Osteocyte (in vitro differentiated cells): ENCODE results near the gene ZSCAN22. TPM values are rescaled to one million over a fixed set of nuclear protein-coding genes. Genes with fewer than 3 reads are reported as not detected.

ENCODE experiments used
- DNase-seq: peaks from one replicate; pipeline ENCODE4 v3.0.0; 2021; ENCODE audit warnings: mixed read lengths; ENCODE audit not compliant: unreplicated experiment; ENCODE audit errors: extremely low spot score
- H3K27ac Mint-ChIP-seq: one replicate; pipeline ENCODE4 v1.8.0; 2021; ENCODE audit warnings: mild to moderate bottlenecking, mixed read lengths; ENCODE audit not compliant: unreplicated experiment
- H3K27me3 Mint-ChIP-seq: one replicate; pipeline ENCODE4 v1.8.0; 2021; ENCODE audit warnings: mixed read lengths; ENCODE audit not compliant: unreplicated experiment
- H3K36me3 Mint-ChIP-seq: one replicate; pipeline ENCODE4 v1.8.0; 2021; ENCODE audit warnings: mixed read lengths; ENCODE audit not compliant: unreplicated experiment
- H3K4me1 Mint-ChIP-seq: one replicate; pipeline ENCODE4 v1.8.0; 2021; ENCODE audit warnings: mixed read lengths; ENCODE audit not compliant: unreplicated experiment
- H3K4me3 Mint-ChIP-seq: one replicate; pipeline ENCODE4 v1.8.0; 2021; ENCODE audit warnings: mild to moderate bottlenecking, moderate library complexity, mixed read lengths; ENCODE audit not compliant: unreplicated experiment
- H3K9me3 Mint-ChIP-seq: one replicate; pipeline ENCODE4 v1.8.0; 2021; ENCODE audit warnings: mixed read lengths; ENCODE audit not compliant: unreplicated experiment
- total RNA-seq: library from RNA; stranded (reverse); gene quantifications from 2 replicates; pipeline ENCODE4 v1.2.1, GENCODE V29; 2021
- TF ChIP-seq, protein P1 (sequence below): fragments of 200-600 bp; sonication (generic); IDR thresholded peaks from 2 replicates; pipeline ENCODE4 v1.5.0; 2021; ENCODE audit warnings: antibody characterized with exemption, mild to moderate bottlenecking, moderate library complexity

ZSCAN22 gene
- total RNA-seq, 1 donor from 2014 or later = 4.1 TPM

DNA sequence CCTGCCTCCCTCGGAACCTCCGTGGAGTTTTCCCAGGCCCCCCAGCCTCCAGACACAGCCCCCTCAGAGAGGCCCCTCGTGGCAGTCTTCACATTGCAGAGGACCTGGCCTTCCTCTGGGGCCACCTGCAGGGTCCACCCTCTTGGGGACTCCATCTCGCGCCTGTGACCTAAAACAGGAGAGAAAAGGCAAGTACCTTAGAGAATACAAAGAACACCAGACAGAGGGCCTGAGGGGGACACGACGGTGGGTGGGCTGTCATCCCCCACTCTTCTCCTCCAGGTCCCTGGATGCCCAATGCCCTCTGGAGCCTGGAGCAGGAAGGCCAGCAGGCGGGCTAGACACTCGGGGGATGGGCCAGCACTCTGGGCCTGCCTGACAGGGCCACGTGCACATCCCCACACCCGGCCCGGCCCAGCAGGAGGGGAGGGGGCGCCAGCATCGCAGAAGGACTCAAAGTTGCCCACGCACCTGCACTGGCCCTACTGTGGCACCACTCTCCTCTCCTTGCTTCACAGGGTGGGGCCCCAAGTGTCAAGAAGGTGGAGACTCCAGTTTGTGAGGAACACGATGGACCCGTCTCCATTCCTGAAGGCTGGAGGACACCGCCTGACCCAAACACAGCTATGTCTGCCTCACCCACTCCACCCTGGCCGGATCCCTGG, 30.8 kb downstream of the ZSCAN22 start:
- H3K27ac Mint-ChIP-seq = no peak overlapping the region

DNA sequence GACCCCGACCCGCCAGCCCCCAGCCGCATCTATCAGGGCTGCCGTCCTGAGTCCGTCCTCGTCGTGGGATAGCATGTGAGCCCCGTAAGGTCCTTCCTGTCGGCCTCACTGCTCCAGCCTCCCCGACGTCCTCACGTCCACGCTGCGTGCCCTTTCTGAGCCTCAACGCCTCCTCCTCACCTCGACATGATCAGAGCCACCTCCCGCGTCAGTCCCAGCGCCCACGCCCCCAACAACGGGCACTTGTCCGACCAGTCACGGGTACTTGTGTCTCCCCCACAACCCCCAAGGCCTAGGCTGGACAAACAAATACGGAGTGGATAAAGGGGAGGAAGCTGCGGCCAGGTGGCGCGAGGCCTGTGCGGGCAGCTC, 35.1 kb downstream of the ZSCAN22 start:
- Mint-ChIP-seq H3K9me3 (no peaks in the 10 kb centered on the region), H3K4me3 (peak overlapping the region; percentile 93), H3K27ac (peak overlapping the region; percentile 98), H3K4me1 (peaks cover 15% of the 10 kb centered on the region), H3K36me3 (no peaks in the 10 kb centered on the region), H3K27me3 (no peaks in the 10 kb centered on the region)
- DNase-seq = no peak
- TF ChIP-seq, protein P1, sequence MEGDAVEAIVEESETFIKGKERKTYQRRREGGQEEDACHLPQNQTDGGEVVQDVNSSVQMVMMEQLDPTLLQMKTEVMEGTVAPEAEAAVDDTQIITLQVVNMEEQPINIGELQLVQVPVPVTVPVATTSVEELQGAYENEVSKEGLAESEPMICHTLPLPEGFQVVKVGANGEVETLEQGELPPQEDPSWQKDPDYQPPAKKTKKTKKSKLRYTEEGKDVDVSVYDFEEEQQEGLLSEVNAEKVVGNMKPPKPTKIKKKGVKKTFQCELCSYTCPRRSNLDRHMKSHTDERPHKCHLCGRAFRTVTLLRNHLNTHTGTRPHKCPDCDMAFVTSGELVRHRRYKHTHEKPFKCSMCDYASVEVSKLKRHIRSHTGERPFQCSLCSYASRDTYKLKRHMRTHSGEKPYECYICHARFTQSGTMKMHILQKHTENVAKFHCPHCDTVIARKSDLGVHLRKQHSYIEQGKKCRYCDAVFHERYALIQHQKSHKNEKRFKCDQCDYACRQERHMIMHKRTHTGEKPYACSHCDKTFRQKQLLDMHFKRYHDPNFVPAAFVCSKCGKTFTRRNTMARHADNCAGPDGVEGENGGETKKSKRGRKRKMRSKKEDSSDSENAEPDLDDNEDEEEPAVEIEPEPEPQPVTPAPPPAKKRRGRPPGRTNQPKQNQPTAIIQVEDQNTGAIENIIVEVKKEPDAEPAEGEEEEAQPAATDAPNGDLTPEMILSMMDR = no peak

More for the DNA sequence above, 30.8 kb downstream of the ZSCAN22 start:
- no peaks in the 10 kb centered on the region for H3K36me3 Mint-ChIP-seq
- no peaks in the 10 kb centered on the region for H3K27me3 Mint-ChIP-seq
- no peak overlapping the region for H3K4me3 Mint-ChIP-seq
- no peaks in the 10 kb centered on the region for H3K9me3 Mint-ChIP-seq
- TF ChIP-seq, protein P1 = no peak
- peaks cover 11% of the 10 kb centered on the region for H3K4me1 Mint-ChIP-seq
- DNase-seq = no peak

DNA sequence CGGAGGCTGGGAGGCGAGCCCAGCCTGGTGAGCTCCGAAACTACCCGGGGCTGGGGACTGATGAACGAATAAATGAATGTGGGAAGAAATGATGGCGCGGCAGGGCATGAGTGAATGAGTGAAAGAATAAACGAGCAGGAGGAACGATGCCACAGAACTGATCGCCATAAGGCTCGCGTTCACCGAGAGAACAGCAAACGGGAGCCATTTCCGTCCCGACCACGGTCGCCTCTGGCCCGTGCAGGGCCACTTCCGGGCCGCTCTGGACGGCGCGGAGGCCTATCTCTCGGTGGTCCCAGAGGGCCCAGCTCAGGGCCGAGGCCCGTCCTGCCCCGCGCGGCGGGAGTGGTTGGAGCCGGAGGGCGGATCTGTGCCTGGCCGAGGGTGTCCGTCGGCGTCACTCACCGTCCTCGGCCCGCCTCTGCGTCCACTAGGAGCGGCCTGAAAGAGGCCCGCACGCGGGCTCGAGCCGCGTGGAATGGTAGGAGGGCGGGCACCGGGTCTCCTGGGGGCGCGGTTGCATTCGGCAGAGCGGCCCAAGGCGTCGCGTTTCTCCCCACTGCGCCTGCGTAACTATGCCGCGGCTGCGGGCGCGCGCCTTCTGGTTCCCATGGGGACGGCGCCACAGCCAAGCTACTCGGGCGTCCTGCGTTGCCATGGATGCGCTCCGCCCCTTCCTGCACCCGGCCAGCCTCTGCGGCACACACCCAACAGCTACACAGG, 35.6 kb downstream of the ZSCAN22 start, which contains the start of gene ZNF497:
TSS of gene ZNF497 (minus strand) at position 480 of the 723 bp plus-strand sequence. CDS start 5,116 bp downstream, outside the sequence.
- no peaks in the 10 kb centered on the region for H3K9me3 Mint-ChIP-seq
- TF ChIP-seq, protein P1 = peak; percentile 6

DNA sequence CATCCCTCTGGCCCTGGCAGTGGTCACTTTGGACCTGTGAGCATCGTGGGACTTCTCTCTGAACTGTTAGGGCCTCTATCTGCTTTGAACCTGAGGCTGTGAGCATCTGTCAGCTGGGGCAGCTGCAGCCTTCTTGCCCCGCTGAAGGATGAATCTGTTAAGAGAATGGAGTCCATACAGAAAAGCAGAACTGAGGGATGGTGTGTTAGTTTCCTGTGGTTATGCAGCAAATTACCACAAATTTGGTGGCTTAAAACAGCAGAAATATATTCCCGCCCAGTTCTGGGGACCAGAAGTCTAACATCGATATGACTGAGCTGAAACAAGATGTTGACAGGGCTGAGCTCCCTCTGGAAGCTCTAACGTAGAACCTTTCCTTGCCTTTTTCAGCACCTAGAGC, 37.4 kb downstream of the ZSCAN22 start:
- H3K27me3 Mint-ChIP-seq = no peaks in the 10 kb centered on the region
- peaks cover 15% of the 10 kb centered on the region for H3K4me1 Mint-ChIP-seq
- no peak for DNase-seq
- no peak overlapping the region for H3K4me3 Mint-ChIP-seq
- TF ChIP-seq, protein P1 = no peak
- H3K9me3 Mint-ChIP-seq = no peaks in the 10 kb centered on the region
- no peak overlapping the region for H3K27ac Mint-ChIP-seq
- no peaks in the 10 kb centered on the region for H3K36me3 Mint-ChIP-seq

More for the DNA sequence above, 35.6 kb downstream of the ZSCAN22 start, which contains the start of gene ZNF497:
- peak; percentile 99 for DNase-seq
- H3K36me3 Mint-ChIP-seq = no peaks in the 10 kb centered on the region
- H3K4me3 Mint-ChIP-seq = peak within 1 kb of the TSS; percentile 93
- peaks cover 15% of the 10 kb centered on the region for H3K4me1 Mint-ChIP-seq
- peak within 1 kb of the TSS; percentile 98 for H3K27ac Mint-ChIP-seq
- no peaks in the 10 kb centered on the region for H3K27me3 Mint-ChIP-seq
